ENCODE measurements around the gene CTDNEP1.

DNA sequence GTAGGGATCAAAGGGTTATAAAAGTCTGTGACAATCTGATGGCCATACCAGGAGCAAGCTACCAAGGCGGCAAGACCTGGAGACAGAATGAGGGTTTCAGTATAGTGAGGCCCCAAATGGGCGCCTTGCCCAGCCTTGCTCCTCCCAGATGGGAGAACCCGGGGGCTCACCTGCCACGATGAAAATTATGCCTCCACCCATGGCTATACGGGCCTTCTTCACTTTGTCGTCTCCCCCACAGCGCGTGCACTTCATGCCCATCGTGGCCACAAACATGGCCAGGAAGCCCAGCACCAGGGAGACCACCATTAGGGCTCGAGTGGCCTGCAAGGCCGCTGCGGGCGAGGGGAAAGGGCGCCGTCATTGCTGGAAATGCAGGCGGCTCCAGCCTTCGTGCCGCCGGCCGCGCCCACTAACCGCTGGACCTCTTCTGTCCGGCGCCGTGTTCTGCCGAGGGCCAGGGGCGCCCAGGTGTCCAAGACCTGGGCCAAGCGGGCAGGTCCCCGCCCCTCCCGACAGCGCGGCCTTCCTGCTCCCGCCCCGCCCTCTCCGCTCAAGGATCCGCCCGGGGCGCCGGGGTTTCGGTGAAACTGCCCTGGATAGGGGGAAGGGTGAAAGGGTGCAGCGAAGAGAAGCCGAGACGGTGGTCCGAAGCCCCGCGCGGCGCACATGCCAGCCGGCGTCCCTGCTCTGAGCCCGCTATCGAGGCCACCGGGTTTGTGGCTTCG lies 9.3 kb upstream of the CTDNEP1 start:
- TF ChIP-seq CTCF (IDR thresholded peaks at IDR 0.05 in 4 of 5, conservative IDR thresholded peaks at IDR 0.05 in 1 of 5): no peak
- TF ChIP-seq POLR2A (IDR thresholded peaks at IDR 0.05): no peak
